ENCODE results near the gene RNF169. TPM values are rescaled to one million over a fixed set of nuclear protein-coding genes. Genes with fewer than 3 reads are reported as not detected.

Gene RNF169
- total RNA-seq, 1 donor from 2014 or later: 23.5 TPM

GRCh38 chr11:74707182-74707581 is 41.5 kb upstream of the RNF169 start:
- H3K4me3 Mint-ChIP-seq: no peak overlapping the region
- no peaks in the 10 kb centered on the region for H3K27me3 Mint-ChIP-seq (ENCODE audit: low read depth)
- peak overlapping the region; percentile 83 for H3K27ac Mint-ChIP-seq (ENCODE audit: unreplicated experiment)
- no peak for DNase-seq (ENCODE audit: low read depth, low spot score)
- peaks cover 11% of the 10 kb centered on the region for H3K4me1 Mint-ChIP-seq
- no peaks in the 10 kb centered on the region for H3K9me3 Mint-ChIP-seq
- no peaks in the 10 kb centered on the region for H3K36me3 Mint-ChIP-seq (ENCODE audit: low read depth)
- TF ChIP-seq CTCF (conservative IDR thresholded peaks at IDR 0.05): no peak

GRCh38 chr11:74707602-74708510 is 40.8 kb upstream of the RNF169 start:
- Mint-ChIP-seq H3K4me1 (peaks cover 10% of the 10 kb centered on the region), H3K27ac (ENCODE audit: unreplicated experiment) (peak overlapping the region; percentile 83), H3K4me3 (no peak overlapping the region), H3K9me3 (no peaks in the 10 kb centered on the region), H3K27me3 (ENCODE audit: low read depth) (no peaks in the 10 kb centered on the region), H3K36me3 (ENCODE audit: low read depth) (no peaks in the 10 kb centered on the region)
- TF ChIP-seq CTCF (conservative IDR thresholded peaks at IDR 0.05): no peak
- DNase-seq (ENCODE audit: low read depth, low spot score): no peak

GRCh38 chr11:74709175-74709574 is 39.5 kb upstream of the RNF169 start:
- Mint-ChIP-seq H3K4me1 (peaks cover 10% of the 10 kb centered on the region), H3K27me3 (ENCODE audit: low read depth) (no peaks in the 10 kb centered on the region), H3K27ac (ENCODE audit: unreplicated experiment) (no peak overlapping the region), H3K36me3 (ENCODE audit: low read depth) (no peaks in the 10 kb centered on the region), H3K4me3 (no peak overlapping the region), H3K9me3 (no peaks in the 10 kb centered on the region)
- TF ChIP-seq CTCF (conservative IDR thresholded peaks at IDR 0.05): no peak
- no peak for DNase-seq (ENCODE audit: low read depth, low spot score)

GRCh38 chr11:74710281-74710938 is 38.2 kb upstream of the RNF169 start:
- DNase-seq (ENCODE audit: low read depth, low spot score): no peak
- H3K4me1 Mint-ChIP-seq: peaks cover 10% of the 10 kb centered on the region
- no peaks in the 10 kb centered on the region for H3K9me3 Mint-ChIP-seq
- no peak overlapping the region for H3K4me3 Mint-ChIP-seq
- no peak for TF ChIP-seq CTCF (conservative IDR thresholded peaks at IDR 0.05)
- H3K27me3 Mint-ChIP-seq (ENCODE audit: low read depth): no peaks in the 10 kb centered on the region
- H3K27ac Mint-ChIP-seq (ENCODE audit: unreplicated experiment): peak overlapping the region; percentile 24
- no peaks in the 10 kb centered on the region for H3K36me3 Mint-ChIP-seq (ENCODE audit: low read depth)

GRCh38 chr11:74713686-74714085 is 35.0 kb upstream of the RNF169 start:
- no peak for DNase-seq (ENCODE audit: low read depth, low spot score)
- H3K9me3 Mint-ChIP-seq: no peaks in the 10 kb centered on the region
- peaks cover 10% of the 10 kb centered on the region for H3K4me1 Mint-ChIP-seq
- no peak for TF ChIP-seq CTCF (conservative IDR thresholded peaks at IDR 0.05)
- no peaks in the 10 kb centered on the region for H3K36me3 Mint-ChIP-seq (ENCODE audit: low read depth)
- no peak overlapping the region for H3K4me3 Mint-ChIP-seq
- H3K27ac Mint-ChIP-seq (ENCODE audit: unreplicated experiment): no peak overlapping the region
- no peaks in the 10 kb centered on the region for H3K27me3 Mint-ChIP-seq (ENCODE audit: low read depth)

Measured in neural crest cell (in vitro differentiated cells).